ENCODE results near the gene SYT12.

DNA sequence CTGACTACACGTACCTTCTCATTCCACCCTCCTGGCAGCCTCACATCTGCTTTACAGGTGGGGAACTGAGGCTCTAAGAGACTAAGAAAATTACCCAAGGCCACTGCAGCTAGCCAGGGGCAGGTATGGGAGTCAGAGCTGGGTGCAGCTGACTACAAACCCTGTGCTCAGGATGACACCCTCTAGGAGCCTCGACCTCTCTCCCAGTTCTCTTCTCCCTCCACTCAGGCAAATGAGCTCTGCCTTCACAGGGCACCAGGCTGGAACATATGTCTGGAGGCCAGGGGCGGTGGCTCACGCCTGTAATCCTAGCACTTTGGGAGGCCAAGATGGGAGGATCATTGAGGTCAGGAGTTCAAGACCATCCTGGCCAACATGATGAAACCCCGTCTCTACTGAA lies 4.0 kb downstream of the SYT12 start:
- no peak for TF ChIP-seq EZH2 (IDR thresholded peaks at IDR 0.05; ENCODE audit: borderline replicate concordance, low read depth, low read length, severe bottlenecking)
- TF ChIP-seq, protein P1, sequence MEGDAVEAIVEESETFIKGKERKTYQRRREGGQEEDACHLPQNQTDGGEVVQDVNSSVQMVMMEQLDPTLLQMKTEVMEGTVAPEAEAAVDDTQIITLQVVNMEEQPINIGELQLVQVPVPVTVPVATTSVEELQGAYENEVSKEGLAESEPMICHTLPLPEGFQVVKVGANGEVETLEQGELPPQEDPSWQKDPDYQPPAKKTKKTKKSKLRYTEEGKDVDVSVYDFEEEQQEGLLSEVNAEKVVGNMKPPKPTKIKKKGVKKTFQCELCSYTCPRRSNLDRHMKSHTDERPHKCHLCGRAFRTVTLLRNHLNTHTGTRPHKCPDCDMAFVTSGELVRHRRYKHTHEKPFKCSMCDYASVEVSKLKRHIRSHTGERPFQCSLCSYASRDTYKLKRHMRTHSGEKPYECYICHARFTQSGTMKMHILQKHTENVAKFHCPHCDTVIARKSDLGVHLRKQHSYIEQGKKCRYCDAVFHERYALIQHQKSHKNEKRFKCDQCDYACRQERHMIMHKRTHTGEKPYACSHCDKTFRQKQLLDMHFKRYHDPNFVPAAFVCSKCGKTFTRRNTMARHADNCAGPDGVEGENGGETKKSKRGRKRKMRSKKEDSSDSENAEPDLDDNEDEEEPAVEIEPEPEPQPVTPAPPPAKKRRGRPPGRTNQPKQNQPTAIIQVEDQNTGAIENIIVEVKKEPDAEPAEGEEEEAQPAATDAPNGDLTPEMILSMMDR (IDR thresholded peaks at IDR 0.05; ENCODE audit: extremely low read depth in 1 of 2, insufficient read depth in 1 of 2, low read depth in 1 of 2, low read length in 2 of 2): no peak
